GM21515 (cell line): ENCODE measurements around the gene MORC3.
"Not testable (repeated sequence)": the region's sequence is repeated elsewhere in the genome, so short reads cannot be mapped to it uniquely, and the experiment has no call there.

Source experiments
- ATAC-seq: cut with Tn5 transposase; IDR thresholded peaks from one replicate; pipeline ENCODE4 v1.9.1; 2021; ENCODE audit not compliant: unreplicated experiment

MORC3 gene, protein sequence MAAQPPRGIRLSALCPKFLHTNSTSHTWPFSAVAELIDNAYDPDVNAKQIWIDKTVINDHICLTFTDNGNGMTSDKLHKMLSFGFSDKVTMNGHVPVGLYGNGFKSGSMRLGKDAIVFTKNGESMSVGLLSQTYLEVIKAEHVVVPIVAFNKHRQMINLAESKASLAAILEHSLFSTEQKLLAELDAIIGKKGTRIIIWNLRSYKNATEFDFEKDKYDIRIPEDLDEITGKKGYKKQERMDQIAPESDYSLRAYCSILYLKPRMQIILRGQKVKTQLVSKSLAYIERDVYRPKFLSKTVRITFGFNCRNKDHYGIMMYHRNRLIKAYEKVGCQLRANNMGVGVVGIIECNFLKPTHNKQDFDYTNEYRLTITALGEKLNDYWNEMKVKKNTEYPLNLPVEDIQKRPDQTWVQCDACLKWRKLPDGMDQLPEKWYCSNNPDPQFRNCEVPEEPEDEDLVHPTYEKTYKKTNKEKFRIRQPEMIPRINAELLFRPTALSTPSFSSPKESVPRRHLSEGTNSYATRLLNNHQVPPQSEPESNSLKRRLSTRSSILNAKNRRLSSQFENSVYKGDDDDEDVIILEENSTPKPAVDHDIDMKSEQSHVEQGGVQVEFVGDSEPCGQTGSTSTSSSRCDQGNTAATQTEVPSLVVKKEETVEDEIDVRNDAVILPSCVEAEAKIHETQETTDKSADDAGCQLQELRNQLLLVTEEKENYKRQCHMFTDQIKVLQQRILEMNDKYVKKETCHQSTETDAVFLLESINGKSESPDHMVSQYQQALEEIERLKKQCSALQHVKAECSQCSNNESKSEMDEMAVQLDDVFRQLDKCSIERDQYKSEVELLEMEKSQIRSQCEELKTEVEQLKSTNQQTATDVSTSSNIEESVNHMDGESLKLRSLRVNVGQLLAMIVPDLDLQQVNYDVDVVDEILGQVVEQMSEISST

DNA sequence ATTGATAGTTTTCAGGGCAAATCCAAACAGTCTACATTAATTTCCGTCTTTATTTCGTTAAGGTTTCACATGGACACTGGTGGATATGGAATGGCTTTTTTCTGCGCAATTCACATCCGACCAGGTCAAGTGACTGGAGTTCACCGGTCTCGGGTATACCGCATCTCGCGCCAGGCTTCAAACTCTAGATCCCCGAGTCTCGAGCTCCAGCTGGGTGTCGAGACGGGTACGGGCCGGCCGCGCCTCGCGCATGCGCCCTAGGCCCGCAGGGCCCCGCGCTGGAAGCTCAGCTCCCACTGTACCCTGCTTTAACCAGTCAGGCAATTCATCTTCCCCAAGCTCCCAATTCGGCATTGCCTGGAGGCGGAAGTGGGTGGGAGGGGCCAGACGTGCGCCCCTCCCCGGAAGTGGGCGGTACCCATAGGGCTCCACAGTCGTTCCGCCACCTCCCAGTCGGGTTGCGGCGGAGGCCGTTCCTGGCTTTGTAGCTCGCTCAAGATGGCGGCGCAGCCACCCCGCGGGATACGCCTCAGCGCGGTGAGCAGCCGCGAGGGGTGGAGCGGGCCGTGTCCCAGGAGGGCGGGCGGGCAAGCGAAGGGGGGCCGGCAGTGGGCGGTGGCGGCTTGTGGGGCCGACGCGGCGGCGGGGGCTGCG, at the start of gene MORC3:
MORC3 (plus strand) TSS at position 431 of the 654 bp plus-strand sequence; CDS start at position 499, 68 bp downstream.
- peak; percentile 90 for ATAC-seq

DNA sequence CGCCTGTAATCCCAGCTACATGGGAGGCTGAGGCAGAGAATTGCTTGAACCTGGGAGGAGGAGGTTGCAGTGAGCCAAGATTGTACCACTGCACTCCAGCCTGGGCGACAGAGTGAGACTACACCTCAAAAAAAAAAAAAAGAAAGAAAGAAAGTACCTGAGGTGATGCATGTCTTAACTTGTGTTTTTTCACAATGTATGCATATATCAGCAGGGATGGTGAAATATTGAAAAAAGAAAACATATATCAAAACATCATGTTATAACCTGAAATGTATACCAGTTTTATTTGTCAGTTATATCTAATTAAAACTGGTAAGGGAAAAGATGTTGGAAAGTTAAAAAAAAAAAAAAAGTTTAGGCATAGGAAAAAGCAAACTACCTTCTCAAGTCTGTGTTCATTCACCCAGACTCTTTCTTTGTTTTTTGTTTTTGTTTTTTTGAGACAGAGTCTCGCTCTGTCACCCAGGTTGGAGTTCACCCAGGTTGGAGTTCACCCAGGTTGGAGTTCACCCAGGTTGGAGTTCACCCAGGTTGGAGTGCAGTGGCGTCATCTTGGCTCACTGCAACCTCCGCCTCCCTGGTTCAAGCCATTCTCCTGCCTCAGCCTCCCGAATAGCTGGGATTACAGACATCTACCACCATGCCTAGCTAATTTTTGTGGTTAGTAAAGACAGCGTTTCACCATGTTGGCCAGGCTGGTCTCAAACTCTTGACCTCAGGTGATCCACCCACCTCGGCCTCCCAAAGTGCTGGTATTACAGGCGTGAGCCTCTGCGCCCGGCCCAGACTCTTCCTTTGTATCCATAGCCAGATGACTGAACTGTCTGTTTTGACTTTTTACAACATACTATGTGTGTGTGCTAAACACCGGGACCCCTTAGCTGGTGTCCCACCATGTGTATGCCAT, 49.0 kb upstream of the MORC3 start:
- not testable (repeated sequence) for ATAC-seq

DNA sequence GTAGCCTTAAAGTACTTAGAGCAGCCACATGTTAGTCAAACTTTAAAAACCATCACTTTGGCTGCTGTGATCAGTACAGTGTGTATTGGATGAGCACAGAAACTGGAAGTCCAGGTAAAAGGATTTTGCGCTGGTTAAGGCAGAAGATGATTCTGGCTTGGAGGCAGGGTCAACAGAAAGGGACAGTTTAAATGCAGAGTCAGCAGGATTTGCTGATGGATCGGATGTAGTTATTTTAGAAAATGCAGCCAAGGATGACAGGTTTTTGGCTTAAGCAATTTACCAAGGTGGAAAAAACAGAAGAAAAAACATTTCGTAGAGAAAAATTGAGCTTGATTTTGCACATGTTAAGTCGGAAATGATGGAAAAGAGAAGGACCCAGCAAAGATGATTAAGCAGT, 45.9 kb upstream of the MORC3 start:
- no peak for ATAC-seq

DNA sequence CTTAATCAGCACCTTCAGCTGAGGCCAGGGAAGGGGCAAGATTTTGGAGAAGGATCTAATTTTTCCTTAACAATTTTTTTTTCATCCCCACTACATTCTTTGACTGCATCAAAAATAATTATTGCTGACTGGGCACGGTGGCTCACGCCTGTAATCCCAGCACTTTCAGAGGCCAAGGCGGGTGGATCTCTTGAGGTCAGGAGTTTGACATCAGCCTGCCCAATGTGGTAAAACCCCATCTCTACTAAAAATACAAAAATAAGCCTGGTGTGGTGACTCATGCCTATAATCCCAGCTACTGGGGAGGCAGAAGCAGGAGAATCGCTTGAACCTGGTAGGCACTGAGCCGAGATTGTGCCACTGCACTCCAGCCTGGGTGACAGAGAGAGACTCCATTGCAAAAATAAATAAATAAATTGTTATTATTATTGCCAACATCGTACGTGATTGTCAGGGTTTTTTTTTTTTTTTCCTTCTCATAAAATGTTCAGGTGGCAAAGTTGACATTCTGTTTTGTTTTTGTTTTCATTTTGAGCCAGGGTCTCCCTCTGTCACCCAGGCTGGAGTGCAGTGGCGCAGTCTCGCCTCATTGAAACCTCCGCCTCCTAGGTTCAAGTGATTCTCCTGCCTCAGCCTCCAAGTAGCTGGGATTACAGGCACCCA, 37.3 kb upstream of the MORC3 start:
- ATAC-seq, result no peak

DNA sequence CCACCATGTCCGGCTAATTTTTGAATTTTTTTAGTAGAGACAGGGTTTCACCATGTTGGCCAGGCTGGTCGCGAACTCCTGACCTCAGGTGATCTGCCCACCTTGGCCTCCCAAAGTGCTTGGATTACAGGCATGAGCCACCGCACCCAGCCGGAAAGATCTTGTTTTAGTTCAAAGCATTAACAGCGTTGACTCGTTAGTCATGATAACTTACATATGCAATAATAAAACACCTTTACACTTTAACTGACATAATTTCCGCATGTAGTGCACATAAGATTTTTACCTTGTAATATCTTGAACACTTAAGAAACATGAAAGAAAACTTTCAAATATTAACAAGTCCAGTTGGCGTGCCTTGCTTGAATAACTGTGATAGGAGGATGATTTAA, 36.8 kb upstream of the MORC3 start:
- not testable (repeated sequence) for ATAC-seq

DNA sequence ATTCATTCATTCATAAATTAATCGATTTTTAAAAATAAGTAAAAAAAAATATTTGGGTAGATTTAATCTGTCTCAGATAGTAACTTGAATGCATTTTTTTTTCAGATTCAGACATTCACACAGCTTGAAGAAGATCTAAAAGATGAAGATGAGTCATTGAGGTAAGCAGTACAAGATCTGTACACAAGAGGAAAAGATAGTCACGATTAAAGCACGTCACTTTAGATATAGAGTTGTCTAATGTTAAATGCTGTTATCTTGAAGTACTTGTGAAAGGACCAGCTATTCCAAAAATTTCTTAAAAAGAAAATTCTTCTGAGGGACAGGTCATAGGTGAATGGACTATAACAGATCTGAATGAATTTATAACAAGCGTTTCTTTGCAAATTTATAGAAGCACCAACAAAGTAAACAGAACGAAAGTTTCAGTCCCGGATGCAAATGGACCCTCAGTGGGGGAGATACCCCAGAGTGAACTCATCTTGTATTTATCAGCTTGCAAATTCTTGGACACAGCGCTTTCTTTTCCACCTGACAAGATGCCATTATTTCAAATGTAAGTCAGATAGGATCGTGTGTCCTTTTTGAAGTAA, 31.2 kb upstream of the MORC3 start:
- ATAC-seq, result no peak

DNA sequence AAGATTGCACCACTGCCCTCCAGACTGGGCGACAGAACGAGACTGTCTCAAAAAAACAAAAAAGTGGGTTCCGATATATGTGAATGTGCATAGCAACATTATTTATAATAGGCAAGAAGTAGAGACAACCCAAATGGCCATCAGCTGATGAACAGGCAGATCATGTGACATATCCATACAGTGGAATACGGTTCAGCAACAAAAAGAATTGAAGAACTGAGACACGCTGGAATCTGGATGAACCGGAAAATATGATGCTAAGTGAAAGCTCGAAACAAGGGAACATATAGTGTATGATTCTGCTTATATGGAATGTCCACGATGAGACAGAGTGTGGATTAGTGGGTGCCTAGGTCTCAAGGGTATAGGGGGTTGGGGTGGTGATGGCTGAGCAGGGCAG, 28.5 kb upstream of the MORC3 start:
- ATAC-seq, result no peak

DNA sequence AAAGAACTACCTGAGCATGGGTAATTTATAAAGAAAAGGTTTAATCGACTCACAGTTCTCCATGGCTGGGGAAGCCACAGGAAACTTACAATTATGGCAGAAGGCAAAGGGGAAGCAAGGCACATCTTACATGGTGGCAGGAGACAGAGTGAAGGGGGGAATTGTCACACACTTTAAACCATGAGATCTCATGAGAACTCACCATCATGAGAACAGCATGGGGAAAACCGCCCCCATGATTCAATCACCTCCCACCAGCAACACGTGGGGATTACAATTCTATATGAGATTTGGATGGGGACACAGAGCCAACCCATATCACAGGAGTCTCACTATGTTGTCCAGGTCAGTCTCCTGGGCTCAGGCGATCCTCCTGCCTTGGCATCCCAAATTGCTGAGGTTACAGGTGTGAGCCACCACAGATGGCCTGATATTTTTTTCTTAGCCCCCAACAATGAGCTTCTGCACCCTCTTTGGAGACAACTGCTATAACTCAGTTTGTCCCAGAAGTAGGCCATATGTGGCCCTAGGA, 22.5 kb upstream of the MORC3 start:
- ATAC-seq, result no peak

DNA sequence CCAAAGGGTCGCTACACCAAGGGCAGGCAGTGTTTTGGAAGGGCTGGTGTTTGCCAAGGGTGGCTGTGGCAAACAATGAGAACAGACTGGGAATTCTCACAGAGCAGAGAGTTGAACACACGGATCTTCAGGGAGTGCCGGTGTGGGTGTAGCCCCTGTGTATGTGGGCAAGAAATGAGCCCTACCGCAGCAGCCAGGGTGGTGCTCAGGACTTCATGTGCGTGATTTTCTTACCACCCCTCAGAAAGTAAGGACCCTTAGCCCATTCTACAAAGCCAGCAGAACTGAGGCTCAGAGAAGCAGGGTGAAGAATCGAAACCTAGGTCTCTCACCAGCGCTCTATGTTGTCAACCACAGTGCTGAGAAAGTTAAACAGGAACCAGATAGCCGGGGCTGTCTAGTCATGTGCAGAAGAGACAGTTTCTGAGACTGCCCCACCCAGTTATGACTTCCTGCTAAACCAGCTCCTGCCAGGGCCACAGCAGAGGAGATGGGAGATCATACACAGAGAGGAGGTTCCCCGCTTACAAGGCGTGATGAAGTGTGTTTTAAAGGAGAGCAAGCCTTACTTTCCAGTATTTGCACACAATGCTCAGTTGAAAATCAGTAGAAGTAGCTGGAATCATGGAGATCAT, 21.9 kb upstream of the MORC3 start:
- peak; percentile 93 for ATAC-seq

DNA sequence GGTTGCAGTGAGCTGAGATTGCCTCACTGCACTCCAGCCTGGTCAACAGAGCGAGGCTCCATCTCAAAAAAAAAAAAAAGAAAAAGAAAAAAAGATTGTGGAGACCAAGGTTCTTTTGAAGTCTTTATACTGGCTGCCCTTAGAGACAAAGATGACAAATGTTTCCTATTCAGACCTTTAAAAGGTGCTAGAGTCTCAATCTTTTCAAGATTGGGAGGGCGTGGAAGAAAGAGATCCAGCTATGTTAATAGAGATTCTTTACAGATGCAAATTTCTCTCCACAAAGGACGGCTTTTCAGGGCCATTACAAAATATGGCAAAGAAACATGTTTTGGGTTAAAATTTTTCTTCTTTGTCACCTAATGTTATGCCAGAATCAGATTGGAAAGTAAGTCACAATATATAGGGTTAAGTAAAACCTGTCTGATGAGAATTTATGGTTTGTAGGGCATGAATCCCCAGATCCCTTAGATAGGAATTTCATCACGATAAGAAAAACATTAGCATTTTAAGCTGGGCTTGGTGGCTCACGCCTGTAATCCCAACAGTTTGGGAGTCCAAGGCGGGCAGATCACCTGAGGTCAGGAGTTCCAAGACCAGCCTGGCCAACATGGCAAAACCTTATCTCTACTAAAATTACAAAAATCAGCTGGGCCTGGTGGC, 13.0 kb upstream of the MORC3 start:
- no peak for ATAC-seq

DNA sequence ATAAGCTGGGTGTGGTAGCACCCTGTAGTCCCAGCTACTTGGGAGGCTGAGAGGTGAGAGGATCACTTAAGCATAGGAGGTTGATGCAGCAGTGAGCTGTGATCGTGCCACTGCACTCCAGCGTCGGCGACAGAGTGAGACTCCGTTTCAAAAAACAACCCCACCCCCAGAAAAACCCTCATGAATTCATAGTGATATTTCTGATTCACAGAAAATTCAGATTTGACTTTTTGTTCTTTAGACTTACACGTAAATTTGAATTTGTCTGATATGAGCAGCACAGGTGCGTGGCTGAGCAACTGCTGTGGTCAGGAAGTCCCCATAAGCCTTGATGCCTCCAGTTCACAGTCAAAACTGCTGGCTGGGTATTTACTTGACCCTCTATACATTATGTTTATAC, 10.0 kb upstream of the MORC3 start:
- ATAC-seq, result peak; percentile 67

DNA sequence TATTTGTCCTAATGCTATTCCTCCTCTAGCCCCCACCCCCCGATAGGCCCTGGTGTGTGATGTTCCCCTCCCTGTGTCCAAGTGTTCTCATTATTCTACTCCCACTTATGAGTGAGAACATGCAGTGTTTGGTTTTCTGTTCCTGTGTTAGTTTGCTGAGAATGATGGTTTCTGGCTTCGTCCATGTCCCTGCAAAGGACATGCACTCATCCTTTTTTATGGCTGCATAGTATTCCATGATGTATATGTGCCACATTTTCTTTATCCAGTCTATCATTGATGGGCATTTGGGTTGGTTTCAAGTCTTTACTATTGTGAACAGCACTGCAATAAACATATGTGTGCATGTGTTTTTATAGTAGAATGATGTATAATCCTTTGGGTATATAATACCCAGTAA, 6.6 kb upstream of the MORC3 start:
- not testable (repeated sequence) for ATAC-seq

DNA sequence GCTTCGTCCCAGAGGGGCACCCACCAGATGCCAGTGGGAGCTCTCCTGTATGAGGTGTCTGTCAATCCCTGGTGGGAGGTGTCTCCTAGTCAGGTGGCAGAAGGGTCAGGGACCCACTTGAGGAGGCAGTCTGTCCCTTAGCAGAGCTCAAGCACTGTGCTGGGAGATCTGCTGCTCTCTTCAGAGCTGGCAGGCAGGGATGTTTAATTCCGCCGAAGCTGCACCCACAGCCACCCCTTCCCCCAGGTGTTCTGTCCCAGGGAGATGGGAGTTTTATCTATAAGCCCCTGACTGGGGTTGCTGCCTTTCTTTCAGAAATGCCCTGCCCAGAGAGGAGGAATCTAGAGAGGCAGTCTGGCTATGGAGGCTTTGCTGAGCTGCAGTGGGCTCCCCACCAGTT, 4.0 kb upstream of the MORC3 start:
- ATAC-seq, result not testable (repeated sequence)

DNA sequence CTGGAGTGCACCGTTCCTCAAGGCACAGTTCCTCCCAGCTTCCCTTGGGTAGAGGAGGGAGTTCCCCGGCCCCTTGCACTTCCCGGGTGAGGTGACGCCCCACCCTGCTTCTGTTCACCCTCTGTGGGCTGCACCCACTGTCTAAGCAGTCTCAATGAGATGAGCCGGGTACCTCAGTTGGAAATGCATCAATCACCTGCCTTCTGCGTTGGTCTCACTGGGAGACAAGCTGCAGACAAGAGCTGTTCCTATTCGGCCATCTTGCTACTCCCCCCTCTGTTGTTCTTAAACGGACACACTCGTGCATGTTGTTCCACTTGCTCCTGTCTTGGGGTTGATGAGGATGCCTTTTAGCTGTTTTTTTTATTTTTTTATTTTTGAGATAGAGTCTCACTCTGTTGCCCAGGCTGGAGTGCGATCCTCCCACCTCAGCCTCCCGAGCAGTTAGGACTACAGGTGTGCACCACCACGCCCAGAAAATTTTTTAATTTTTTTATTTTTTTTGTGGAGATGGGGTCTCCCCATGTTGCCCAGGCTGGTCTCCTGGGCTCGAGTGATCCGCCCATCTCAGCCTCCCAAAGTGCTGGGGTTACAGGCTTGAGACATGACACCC, 3.0 kb upstream of the MORC3 start:
- no peak for ATAC-seq

DNA sequence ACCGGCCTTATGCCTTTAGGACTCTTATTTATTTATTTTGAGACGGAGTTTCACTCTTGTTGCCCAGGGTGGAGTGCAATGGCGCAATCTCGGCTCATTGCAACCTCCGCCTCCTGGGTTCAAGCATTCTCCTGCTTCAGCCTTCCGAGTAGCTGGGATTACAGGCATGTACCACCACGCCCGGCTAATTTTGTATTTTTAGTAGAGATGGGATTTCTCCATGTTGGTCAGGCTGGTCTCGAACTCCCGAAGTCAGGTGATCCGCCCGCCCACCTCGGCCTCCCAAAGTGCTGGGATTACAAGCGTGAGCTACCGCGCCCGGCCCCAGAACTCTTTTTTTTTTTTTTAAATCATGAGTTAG, 611 bp upstream of the MORC3 start:
- ATAC-seq, result not testable (repeated sequence)

DNA sequence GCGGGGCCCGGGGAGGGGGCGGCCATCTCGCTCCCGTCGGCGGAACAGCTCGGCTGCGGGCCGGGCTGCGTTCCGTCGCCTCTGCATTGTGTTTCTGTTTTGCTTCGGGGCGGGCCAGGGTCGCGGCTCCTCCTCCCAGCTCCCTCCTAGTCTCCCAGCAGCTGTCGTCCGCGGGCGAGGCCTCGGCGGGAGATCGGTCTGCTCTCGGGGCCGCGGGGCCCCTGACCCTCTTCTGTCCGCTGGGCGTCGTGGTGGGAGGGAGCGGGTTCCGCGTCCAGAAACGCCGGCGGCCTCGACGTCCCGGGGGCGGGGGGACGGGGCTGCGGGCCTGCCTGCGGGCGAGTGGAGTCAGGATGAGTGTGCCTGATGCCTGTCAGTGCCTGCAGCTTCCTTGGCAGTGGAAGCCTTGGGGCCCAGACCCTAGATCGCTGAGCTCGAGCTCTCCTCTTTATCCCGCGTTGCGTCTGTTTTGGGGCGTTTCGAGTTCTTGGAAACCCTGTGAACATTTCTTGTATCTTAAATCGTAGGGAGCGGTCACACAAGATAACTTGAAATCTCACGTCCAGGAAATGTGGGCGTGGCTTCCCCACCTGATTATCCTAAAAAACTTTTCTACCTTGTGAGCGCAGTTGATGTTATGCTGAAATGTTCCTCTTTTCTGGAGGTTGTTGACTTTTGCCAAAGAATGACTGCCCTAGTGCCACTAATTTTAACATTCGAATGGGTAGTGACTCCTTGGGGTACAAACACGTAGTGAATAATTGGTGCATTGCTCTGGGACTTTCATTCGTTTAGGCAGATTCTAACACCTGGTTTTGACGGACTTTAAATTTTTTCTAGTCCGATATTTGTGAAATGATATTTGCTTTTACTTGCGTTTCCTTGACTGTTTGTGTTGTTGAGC, 676 bp downstream of the MORC3 start:
- ATAC-seq, result peak; percentile 40
